HG03571 (cell line): ENCODE data around the gene LIMA1.
"Not testable (repeated sequence)": the region's sequence is repeated elsewhere in the genome, so short reads cannot be mapped to it uniquely, and the experiment has no call there.

Experiments
- ATAC-seq: cut with Tn5 transposase; IDR thresholded peaks from one replicate; pipeline ENCODE4 v1.9.1; 2021; ENCODE audit not compliant: unreplicated experiment

Gene LIMA1

DNA sequence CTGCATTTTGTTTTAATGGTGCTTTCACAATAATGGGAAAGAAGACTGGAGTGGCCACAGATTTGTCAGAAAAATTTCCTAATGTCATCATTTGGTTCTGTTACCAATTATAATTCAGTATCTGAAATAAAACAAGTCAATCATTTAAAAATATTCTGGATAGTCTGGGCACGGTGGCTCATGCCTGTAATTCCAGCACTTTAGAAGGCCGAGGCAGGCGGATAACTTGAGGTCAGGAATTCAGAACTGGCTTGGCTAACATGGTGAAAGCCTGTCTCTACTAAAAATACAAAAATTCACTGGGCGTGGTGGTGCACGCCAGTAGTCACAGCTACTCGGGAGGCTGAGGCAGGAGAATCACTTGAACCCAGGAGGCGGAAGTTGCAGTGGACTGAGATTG lies 4.0 kb upstream of the LIMA1 start:
- no peak for ATAC-seq

DNA sequence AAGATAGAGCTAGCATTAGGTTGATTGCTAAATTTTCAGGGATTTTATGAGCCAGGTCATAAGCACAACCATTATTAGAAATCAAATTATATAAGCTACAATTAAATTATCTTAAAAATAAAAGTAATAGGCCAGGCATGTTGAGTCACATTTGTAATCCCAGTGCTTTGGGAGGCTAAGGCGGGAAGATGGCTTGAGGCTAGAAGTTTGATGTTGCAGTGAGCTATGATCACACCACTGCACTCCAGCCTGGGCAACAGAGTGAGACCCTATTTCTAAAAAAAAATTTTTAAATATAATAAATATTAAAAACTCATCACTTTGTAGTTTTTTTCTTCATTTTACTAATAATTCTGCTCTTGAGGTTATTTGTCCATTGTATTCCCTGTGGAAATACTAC lies 1.9 kb upstream of the LIMA1 start:
- no peak for ATAC-seq

DNA sequence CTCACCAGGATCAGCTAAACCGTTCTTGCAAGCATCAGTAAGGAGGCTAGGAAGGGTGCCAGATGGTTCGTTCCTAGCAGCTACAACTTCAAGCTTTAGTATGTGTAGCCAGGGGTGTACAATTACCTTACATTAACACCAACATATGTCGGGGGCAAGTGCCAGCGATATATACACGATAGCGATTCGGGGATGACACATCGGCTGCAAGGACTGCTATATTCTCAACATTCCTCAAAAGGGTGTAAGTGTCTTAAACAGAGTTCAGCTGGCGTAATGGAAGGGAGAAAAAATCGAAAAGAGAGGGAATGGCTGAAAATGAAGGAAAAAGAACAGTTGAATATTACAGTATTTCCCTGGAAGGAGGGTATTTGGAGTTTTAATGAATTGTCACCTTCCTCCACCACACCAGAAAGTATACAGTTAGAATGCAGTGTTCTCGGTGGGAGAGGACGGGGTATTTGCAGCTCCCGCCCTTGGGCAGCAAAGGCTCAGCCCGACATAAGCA lies 545 bp downstream of the LIMA1 start:
- ATAC-seq = no peak

DNA sequence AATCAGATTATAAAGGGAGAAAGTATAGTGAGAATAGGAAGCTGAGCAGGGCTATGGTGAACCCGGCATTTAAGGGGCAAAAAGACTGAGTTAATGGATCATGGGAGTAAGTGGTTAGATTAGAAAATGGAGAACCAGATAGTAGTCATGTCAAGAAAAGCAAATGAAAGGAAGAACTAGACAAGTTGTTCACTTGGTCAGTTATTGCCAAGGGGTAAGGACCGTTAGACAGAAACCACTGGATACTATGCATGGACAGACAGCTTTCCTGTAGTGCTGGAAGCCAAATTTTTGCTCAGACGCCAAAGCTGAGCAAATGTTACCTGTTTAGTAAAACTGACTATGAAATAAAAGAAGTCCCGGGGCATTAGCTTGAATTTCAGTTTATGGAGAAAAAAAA lies 3.8 kb downstream of the LIMA1 start:
- ATAC-seq = no peak

DNA sequence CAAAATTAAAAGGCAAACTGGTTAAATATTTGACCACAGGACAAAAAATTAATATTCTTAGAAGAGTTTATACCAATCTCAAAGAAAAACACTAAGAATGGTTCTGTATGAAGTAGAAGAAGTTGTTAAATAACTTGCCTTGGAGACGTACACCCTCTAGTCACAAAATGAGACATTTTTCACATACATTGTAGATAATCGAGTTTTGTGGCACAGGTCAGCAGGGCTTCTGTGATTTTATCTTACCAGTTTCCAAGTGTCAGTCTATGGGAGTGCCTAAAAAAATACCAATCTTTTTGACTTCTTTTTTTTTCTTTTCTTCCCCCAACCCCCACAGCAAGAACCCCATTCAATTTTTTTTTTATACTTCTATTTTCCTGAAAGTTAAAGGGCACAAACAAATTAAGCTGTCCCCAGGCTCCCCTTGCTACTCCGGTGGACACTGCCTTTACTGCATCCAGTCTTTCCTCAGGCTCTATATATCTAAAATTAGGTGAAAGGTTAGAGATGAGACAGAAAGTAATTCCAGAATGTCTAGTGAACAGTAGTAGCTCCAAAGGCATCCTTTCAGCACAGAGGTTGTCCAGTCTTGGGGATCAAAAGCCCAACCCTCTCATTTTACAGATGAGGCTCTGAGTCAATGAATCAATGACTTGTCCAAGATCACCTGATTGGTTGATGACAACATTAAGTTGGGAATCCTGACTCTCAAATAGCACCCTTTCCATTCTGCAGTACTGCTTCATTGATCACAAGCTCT lies 6.2 kb downstream of the LIMA1 start:
- no peak for ATAC-seq

DNA sequence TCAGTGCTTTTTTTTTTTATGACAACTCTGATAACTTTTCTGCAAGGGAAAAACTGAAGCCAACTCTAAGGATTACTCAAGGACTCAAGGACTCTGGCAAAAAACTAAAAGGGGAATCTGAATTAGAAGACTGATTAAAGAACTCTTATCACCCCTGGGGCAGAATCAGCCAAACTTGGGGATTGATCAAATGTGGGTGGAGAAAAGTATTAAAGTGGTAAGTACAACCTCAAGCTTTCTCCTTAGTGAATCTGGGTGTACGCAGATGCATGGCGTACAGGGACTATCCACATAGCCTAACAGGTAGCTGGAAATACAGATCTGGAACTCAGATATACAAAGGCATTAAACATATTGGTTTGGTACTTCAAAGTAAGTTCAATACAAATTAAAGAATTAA lies 7.3 kb downstream of the LIMA1 start:
- no peak for ATAC-seq

DNA sequence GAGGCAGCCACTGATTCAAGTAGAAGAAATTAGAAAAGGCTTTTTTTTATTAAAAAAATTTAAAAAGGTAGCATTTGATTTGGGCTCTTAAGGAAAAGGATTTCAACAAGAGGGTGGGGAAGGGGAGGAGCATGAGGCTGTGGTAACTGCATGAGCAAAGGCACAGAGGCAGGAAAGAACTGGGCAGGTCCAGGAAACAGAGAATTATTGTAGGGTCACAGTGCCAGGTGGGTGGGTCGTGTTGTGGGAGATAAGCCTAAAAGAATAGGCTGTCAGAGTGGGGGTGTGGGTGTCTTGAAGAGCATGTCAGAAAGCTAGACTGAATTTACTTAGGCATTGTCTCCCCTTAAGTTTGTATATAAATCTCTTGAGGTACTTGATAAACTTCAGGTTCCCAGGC lies 7.8 kb downstream of the LIMA1 start:
- ATAC-seq = no peak

DNA sequence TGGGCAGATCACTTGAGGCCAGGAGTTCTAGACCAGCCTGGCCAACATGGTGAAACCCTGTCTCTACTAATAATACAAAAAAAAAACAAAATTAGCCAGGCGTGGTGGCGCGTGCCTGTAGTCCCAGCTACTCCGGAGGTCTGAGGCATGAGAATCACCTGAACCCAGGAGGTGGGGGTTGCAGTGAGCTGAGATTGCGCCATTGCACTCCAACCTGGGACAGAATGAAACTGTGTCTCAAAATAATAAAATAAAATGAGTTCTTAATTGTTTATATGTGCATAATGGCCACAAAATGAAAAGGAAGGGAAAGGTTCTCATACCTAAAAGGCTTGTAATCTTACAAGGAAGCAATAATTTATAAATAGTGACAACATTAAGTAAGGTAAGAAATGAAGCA lies 8.2 kb downstream of the LIMA1 start:
- not testable (repeated sequence) for ATAC-seq

DNA sequence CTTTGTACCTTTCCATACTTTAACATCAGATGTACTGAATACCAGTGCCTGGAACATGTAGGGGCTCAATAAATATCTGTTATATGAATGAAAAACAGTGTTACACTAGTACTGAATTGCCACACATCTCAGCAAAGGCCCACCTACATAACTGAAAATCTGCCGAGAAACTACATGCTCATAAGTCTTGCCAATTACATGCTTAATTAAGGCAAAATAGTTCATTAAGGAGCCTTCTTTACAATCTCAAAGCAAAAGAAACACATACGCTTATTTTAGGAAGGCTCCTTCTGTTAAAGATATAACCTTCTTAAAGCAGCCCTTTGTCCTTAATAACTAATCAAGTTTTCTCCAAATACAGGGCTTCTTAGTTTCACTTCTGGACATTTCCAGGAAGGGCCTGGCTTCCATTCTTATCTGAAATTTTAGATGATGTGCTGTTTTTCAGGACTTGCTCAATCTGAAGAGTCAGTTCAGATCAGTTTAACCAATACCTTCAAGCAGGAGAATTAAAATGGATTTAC lies 11.5 kb downstream of the LIMA1 start:
- no peak for ATAC-seq

DNA sequence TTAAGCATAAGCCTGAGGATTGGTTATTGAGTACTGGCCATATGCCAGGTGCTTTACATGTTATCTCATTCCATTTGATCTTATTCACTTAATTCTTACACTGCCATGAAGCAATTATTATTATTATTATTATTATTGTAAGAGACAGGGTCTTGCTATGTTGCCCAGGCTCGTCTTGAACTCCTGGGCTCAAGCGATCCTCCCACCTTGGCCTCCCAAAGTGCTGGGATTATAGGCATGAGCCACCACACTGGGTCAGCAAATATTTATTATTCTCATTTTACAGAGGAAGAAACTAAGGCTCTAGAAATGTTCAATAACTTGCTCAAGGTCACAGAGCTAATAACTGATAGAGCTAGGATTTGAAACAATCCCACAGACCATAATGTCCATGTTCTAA lies 14.8 kb downstream of the LIMA1 start:
- ATAC-seq = no peak

DNA sequence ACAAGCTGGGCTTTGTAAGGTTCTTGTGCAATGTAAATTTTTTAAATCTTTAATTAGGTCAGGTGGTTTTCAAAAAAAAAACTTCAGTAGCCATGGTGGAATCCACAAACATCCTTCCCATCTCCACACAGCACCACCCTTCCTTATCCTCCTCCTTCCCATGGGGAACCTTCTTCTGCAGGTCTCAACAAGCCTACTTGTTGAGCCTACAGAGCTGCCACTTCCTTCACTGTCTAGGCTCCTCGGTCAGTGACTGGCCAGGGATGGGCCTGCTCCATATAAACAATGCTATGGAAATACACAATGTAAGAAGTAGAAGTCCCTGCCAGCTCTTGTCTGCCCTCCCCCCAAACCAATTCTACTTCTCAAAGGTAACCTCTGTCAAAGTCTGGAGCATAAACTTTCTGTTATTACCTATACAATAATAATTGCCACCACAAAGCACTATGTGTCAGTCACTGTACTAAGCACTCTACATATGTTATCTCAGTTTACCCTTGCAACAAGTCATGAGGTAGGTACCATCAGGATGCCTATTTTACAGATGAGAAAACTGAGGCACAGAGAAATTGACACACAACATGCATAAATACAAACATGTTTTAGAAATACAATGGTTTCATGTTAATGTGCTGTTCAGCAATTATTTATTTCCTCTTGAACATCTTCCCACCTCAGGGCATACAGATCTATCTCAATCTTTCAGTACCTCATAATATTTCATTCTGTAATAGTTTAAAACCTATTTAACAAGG lies 17.4 kb downstream of the LIMA1 start:
- no peak for ATAC-seq

DNA sequence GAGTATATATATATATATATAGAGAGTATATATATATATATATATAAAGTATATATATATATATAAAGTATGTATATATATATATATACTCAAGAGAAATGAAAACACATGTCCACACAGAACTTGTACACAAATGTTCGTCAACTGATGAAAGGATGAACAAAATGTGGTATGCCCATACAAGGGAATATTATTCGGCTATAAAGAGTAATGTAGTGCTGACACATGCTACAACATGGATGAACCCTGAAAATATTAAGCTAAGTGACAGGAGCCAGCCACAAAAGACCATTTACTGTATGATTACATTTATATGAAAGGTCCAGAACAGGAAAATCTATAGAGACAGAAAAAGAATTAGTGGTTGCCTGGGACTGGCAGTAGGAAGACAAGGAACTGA lies 19.5 kb downstream of the LIMA1 start:
- ATAC-seq = no peak

DNA sequence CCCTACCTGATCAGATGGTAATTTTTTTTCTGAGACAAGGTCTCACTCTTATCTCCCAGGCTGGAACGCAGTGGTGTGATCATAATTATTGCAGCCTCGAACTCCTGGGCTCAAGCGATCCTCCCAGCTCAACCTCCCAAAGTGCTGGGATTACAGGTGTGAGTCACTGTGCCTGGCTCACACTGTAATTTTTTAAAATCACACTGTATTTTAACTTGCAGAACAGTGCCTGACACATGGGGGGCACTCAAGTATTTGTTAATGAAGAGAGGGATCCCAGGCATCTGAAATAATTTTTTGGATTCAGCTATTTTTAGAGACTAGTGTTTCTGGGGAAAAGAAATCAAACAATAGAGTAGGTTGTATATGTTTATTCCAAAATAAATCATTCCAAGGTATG lies 21.7 kb downstream of the LIMA1 start:
- no peak for ATAC-seq

DNA sequence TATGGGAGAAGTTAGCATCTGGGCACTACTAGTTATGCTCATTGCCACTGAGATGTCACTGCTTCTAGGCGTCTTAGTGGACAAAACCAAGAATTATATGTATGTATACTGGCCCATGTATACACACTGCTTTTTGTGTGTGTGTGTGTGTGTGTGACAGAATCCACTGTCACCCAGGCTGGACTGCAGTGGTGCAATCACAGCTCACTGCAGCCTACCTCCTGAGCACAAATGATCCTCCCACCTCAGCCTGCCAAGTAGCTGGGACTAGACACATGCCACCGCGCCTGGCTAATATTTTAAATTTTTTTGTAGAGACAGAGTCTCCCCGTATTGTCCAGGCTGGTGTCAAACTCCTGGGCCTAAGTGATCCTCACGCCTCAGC lies 25.2 kb downstream of the LIMA1 start:
- ATAC-seq = no peak

DNA sequence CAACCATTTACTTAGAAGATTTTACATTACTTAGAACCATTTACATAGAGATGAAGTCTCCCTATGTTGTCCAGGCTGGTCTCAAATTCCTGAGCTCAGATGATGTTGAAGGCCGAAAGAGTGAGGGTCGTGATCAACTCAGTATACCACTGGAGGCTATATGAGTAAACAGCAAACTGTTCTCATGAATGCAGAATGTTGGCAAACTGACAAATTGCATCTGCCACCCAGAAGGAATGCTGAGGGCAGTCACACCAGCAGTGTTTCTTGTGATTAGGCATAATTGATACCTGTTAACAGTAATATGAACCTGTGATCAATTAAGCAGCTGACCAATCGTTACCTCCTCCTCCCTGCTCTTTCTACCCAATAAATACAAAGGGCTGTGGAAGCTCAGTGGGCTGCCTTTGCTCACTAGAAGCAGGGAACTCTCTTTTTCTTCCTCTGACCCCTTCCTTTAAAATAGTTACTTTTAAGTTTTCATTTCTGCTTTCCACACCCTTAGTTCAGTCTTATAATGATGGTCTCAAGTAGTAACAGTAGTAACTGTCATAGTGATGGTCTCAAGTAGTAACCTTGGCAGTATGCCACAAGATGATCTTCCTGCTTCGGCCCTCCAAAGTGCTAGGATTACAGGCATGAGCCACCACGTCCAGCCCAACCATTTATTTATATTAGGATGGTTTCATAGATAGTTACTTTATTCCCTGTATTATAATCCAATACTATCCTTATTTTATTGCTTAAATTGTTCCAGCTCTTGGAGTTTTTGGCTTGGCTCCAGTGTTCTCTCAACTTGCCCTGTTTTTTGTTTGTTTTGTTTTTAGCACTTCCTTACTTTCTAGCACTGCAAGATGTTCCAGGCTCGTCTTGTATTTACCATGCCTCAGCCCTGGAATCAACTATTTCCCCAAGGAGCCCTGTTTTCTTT lies 25.8 kb downstream of the LIMA1 start:
- ATAC-seq = no peak

DNA sequence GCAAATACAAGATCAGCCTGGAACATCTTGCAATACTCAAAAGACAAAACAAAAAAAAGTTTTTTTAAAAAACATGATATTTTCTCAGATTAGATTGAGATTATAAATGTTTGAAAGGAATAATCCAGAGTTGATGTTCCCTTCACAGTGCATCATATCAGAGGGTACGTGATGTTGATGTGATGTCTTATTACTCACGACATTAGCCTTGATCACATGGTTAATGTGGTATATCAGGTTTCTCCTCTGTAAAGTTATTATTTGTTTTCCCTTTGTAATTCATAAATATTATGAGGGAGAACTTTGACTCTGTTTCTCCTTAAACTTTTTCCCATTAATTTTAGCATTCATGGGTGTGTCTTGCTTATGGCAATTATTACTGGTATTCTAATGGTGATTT lies 26.6 kb downstream of the LIMA1 start:
- no peak for ATAC-seq

DNA sequence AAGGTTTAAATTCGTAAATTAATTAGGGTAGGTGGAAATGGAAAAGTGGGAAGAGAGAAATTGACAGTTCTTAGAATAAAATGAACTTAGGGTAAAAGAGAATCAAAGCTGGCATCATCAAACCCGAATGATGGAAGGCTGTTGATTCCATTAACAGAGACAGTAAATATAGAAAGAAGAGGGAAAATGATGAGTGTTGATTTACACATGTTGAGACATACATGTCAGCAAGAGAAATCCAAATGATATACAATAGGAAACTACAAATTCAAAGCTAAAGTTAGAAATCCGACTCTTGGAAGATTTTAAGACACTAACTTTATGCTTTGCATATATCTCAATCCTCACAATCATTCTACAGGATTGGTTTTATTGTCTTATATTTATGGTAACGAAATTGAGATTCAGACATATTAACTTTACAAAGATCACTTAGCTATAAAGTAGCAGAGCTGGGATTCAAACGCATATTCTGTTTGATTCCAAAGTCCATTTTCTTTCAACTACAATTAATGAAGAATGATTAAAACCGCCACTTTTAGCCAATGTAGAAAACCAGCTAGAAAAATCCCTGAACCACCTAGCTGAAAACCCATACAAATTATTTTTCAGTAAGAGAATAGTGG lies 30.2 kb downstream of the LIMA1 start:
- no peak for ATAC-seq

DNA sequence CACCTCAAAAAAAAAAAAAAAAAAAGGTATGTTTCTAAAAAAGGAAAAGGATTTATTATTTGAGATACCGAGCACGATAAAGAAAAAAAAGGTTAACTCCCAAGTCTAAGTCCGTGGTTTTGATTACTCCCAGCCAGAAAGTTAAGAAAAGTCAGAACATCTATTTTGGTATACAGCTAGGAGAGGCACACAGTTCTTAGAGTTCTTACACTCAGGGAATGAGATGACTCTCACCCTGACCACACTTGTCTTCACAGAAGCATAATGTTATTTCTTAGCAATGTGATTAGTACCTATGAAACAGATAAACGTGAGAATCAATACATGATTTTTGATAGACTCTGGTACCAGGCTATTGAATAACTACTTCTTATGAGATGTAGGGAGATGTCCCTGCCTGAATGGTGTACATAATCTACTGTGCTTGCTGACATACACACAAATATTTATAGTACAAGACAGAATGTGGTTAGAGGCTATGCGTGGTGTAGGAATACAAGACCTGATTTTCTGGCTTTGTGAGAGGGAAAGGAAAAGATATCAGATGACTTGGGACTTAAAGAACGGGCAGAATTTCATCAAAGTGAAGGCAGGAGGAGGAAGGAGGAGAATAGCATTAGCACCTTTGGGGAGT lies 31.6 kb downstream of the LIMA1 start:
- ATAC-seq = no peak

DNA sequence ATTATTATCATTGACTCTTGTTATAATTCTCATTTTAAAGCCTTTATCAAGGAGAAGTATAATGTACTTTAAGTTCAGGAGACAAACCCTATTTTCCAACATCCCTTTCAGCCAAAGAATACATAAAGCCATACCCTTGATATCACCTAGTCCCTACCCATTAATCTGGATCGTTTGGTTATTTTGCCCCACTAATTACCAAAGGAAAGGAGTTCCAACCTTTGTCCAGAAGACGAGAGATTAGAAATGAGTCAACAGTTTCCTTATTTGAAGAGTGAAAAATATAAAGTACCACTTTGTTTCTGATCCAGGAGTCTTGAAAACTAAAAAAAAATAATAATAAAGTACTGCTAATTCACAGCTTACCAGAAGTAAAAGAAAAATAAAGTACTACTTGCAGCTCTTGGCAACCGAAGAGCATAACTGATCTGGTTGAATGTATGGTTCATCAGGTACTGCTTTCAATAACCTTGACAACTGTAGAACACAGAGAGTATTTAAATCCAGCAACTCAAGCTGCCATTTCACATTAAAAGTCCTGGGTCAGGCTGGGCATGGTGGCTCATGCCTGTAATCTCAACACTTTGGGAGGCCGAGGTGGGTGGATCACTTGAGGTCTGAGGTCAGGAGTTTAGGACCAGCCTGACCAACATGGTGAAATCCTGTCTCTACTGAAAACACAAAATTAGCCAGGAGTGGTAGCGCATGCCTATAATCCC lies 33.7 kb downstream of the LIMA1 start:
- no peak for ATAC-seq

DNA sequence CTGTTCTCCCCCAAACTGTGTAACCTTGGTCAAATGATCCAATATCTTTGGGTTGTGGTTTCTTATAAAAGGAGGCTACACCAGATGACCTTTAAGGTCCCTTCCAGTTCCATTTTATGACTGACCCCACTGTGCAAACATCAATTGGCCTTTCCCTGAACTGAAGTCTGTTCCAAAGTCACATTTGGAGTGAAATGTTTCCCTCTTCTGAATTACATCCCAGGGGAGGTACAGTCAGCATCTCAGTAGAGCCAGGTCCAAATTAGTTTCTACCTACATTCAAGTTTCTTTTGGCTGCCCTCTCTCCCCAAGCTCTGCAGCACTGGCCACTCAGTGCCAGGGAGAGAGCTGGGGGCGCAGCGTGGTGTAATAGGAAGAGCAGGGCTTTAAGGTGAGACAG lies 34.4 kb downstream of the LIMA1 start:
- ATAC-seq = no peak
